ENCODE results near the gene BMF.
A peak's percentile ranks its signal among the peaks of the same experiment; 100 is the strongest.

Gene BMF

DNA sequence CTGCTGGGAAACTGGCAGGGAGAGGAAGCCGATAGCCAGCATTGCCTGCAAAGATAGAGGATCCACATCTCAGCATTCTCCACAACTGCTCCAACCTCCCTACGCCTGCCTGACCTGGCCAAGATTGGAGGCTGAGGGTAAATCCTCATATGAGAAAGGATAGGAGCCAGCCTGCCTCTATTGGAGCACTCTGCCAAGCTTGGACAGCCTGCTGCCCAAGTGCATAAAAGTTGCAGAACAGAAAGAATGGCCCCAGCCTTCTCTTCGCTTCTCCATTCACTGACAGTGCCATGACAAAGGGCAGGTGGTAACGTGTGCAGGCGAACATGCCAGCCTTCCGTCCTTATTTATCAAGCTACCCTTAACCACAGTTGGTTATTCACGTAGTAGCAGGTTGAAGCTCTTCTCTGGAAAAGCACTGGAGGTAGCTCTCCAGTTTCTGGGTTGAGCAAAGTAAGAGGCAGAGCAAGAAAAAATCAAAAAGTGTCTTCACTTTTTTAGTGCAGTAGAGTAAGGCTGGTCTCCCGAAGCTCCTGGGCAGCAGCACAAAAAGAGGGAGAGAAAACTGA, 4.3 kb downstream of the BMF start:
- Histone ChIP-seq H3K27ac (replicated peaks) (peak overlapping the region; percentile 78), H3K4me3 (replicated peaks; ENCODE audit: insufficient read depth, low read length) (no peak overlapping the region)
- no peak for TF ChIP-seq GABPA (IDR thresholded peaks at IDR 0.05; ENCODE audit: low read depth)
- TF ChIP-seq CTCF (IDR thresholded peaks at IDR 0.05; ENCODE audit: insufficient read depth, low read length), result no peak
- TF ChIP-seq, protein P1, sequence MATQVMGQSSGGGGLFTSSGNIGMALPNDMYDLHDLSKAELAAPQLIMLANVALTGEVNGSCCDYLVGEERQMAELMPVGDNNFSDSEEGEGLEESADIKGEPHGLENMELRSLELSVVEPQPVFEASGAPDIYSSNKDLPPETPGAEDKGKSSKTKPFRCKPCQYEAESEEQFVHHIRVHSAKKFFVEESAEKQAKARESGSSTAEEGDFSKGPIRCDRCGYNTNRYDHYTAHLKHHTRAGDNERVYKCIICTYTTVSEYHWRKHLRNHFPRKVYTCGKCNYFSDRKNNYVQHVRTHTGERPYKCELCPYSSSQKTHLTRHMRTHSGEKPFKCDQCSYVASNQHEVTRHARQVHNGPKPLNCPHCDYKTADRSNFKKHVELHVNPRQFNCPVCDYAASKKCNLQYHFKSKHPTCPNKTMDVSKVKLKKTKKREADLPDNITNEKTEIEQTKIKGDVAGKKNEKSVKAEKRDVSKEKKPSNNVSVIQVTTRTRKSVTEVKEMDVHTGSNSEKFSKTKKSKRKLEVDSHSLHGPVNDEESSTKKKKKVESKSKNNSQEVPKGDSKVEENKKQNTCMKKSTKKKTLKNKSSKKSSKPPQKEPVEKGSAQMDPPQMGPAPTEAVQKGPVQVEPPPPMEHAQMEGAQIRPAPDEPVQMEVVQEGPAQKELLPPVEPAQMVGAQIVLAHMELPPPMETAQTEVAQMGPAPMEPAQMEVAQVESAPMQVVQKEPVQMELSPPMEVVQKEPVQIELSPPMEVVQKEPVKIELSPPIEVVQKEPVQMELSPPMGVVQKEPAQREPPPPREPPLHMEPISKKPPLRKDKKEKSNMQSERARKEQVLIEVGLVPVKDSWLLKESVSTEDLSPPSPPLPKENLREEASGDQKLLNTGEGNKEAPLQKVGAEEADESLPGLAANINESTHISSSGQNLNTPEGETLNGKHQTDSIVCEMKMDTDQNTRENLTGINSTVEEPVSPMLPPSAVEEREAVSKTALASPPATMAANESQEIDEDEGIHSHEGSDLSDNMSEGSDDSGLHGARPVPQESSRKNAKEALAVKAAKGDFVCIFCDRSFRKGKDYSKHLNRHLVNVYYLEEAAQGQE (IDR thresholded peaks at IDR 0.05; ENCODE audit: insufficient replicate concordance, low read depth), result no peak
- no peak for TF ChIP-seq POLR2AphosphoS5 (IDR thresholded peaks at IDR 0.05; ENCODE audit: low read depth)
- TF ChIP-seq SPI1 (IDR thresholded peaks at IDR 0.05; ENCODE audit: borderline replicate concordance, low read depth), result no peak

DNA sequence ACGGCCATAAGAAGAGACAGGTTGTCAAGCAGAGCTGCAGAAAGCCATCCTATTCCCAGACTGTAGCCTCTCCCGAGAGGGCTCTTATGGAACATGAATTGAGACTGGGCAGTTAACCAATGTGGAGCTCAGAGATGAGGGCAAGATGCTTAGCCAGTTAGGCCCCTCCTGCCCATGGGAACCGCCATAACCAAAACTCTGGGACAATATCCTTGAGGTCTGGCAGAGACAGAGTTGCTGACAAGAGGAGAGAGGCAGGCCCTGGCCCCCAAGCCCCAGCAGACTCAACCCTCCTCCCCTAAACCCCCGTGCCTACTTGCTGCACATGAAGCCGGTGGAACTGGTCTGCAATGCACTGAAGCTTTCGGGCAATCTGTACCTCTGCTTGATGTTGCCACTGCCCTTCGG, 4.8 kb downstream of the BMF start:
- Histone ChIP-seq H3K27me3 (ENCODE audit: insufficient read depth, poor library complexity, severe bottlenecking) (no peaks in the 10 kb centered on the region), H3K27ac (replicated peaks) (no peak overlapping the region), H3K4me3 (replicated peaks; ENCODE audit: insufficient read depth, low read length) (no peak overlapping the region)
- no peak for DNase-seq (ENCODE audit: low read depth in 1 of 2, low spot score in 1 of 2)
- TF ChIP-seq, protein P1 (IDR thresholded peaks at IDR 0.05; ENCODE audit: insufficient replicate concordance, low read depth), result no peak
- no peak for TF ChIP-seq POLR2AphosphoS5 (IDR thresholded peaks at IDR 0.05; ENCODE audit: low read depth)
- TF ChIP-seq GABPA (IDR thresholded peaks at IDR 0.05; ENCODE audit: low read depth), result no peak
- TF ChIP-seq CTCF (IDR thresholded peaks at IDR 0.05; ENCODE audit: insufficient read depth, low read length), result no peak
- no peak for TF ChIP-seq SPI1 (IDR thresholded peaks at IDR 0.05; ENCODE audit: borderline replicate concordance, low read depth)

More for the DNA sequence above, 4.3 kb downstream of the BMF start:
- H3K27me3 ChIP-seq (ENCODE audit: insufficient read depth, poor library complexity, severe bottlenecking), result no peaks in the 10 kb centered on the region
- no peak for DNase-seq (ENCODE audit: low read depth in 1 of 2, low spot score in 1 of 2)

- no peak overlapping the region for H3K4me3 ChIP-seq (replicated peaks; ENCODE audit: insufficient read depth, low read length)
- H3K27ac ChIP-seq (replicated peaks), result no peak overlapping the region; the same call in 1 of the 2 replicates
- peak in 1 of 2 experiments; percentile 67 for DNase-seq (ENCODE audit: low read depth in 1 of 2, low spot score in 1 of 2)
- peak; percentile 70 for TF ChIP-seq POLR2AphosphoS5 (IDR thresholded peaks at IDR 0.05; ENCODE audit: low read depth)
- TF ChIP-seq SPI1 (IDR thresholded peaks at IDR 0.05; ENCODE audit: borderline replicate concordance, low read depth), result no peak
- TF ChIP-seq, protein P1 (IDR thresholded peaks at IDR 0.05; ENCODE audit: insufficient replicate concordance, low read depth), result no peak
- TF ChIP-seq GABPA (IDR thresholded peaks at IDR 0.05; ENCODE audit: low read depth), result no peak
- no peak for TF ChIP-seq CTCF (IDR thresholded peaks at IDR 0.05; ENCODE audit: insufficient read depth, low read length)
- H3K27me3 ChIP-seq (ENCODE audit: insufficient read depth, poor library complexity, severe bottlenecking), result no peaks in the 10 kb centered on the region
Measured at GRCh38 chr15:40102897-40103858, 5.5 kb downstream of the BMF start.
